MM.1S (cell line): Measurements from ENCODE around the gene ATP6V1F.

Experiments used
- EZH2phosphoT487 ChIP-seq: fragments of 300-600 bp; sonication (generic); IDR thresholded peaks from 2 replicates; pipeline ENCODE4 v1.6.1; 2018; ENCODE audit warnings: antibody characterized with exemption, low read length
- TF ChIP-seq, protein P1 (sequence below): fragments of 300-600 bp; sonication (generic); IDR thresholded peaks from 2 replicates; pipeline ENCODE4 v1.5.1; 2016; ENCODE audit warnings: antibody characterized with exemption, low read length, mixed read lengths

GRCh38 chr7:128911423-128912031, 48.9 kb downstream of the ATP6V1F start:
- TF ChIP-seq, protein P1, sequence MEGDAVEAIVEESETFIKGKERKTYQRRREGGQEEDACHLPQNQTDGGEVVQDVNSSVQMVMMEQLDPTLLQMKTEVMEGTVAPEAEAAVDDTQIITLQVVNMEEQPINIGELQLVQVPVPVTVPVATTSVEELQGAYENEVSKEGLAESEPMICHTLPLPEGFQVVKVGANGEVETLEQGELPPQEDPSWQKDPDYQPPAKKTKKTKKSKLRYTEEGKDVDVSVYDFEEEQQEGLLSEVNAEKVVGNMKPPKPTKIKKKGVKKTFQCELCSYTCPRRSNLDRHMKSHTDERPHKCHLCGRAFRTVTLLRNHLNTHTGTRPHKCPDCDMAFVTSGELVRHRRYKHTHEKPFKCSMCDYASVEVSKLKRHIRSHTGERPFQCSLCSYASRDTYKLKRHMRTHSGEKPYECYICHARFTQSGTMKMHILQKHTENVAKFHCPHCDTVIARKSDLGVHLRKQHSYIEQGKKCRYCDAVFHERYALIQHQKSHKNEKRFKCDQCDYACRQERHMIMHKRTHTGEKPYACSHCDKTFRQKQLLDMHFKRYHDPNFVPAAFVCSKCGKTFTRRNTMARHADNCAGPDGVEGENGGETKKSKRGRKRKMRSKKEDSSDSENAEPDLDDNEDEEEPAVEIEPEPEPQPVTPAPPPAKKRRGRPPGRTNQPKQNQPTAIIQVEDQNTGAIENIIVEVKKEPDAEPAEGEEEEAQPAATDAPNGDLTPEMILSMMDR, result no peak
- TF ChIP-seq EZH2phosphoT487, result no peak
